HG03139 (cell line): ENCODE data around the gene SIRT1.
"Not testable (repeated sequence)": the region's sequence is repeated elsewhere in the genome, so short reads cannot be mapped to it uniquely, and the experiment has no call there.

ENCODE experiments used
- ATAC-seq: cut with Tn5 transposase; IDR thresholded peaks from one replicate; pipeline ENCODE4 v1.9.1; 2021; ENCODE audit not compliant: unreplicated experiment

SIRT1 gene

DNA sequence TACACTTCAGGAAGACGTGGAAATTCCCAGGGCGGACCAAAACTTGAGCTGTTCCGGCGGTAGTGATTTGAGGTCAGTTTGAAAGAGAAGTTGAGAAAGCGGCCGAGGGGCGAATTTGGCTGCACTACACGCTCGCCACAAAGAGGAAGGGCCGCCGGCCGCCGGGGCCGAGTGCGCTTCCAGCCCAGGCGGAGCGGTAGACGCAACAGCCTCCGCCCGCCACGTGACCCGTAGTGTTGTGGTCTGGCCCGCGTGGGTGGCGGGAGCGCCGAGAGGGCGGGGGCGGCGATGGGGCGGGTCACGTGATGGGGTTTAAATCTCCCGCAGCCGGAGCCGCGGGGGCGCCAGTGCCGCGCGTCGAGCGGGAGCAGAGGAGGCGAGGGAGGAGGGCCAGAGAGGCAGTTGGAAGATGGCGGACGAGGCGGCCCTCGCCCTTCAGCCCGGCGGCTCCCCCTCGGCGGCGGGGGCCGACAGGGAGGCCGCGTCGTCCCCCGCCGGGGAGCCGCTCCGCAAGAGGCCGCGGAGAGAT, at the start of gene SIRT1:
Gene SIRT1, plus strand, starts transcription at position 344 of the 529 bp plus-strand sequence. Its CDS starts 66 bp downstream, at position 410.
- peak; percentile 85 for ATAC-seq

GRCh38 chr10:67835541-67836394, 48.7 kb upstream of the SIRT1 start:
- not testable (repeated sequence) for ATAC-seq

DNA sequence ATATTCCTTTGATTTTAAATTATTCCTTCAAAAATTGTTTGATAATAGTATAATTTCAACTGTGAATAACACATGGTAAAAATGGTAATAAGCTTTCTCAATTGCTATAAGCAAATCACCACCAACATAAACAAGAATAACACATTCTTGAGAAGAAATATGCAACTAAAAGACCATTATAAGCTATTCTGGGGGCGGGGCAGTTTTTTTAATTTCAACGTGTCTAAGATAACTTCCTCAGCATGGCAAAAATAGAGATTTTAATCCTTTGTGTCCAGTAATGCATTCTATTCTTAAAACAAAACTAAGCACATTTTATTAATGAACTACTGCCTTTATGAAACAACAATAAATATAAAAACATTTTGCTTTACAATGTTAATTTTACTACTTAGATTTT, 48.0 kb upstream of the SIRT1 start:
- ATAC-seq = no peak

DNA sequence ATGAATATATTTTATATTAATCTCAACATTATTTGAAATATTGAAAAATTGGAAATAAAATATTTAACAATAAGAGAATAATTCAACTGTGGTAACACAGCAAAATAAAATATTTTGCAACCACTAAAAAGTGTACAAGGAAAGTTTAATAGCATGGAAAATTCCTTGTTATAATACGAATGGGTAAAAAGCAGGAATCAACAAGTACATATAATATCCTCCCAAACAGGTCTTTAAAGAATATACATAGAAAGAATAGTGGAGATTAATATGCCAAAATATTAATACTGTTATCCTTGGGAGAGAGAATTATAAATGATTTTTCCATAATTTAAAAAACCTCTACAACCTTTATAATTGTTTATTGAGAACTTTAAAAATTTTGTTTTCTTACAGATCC, 47.5 kb upstream of the SIRT1 start:
- ATAC-seq = no peak

DNA sequence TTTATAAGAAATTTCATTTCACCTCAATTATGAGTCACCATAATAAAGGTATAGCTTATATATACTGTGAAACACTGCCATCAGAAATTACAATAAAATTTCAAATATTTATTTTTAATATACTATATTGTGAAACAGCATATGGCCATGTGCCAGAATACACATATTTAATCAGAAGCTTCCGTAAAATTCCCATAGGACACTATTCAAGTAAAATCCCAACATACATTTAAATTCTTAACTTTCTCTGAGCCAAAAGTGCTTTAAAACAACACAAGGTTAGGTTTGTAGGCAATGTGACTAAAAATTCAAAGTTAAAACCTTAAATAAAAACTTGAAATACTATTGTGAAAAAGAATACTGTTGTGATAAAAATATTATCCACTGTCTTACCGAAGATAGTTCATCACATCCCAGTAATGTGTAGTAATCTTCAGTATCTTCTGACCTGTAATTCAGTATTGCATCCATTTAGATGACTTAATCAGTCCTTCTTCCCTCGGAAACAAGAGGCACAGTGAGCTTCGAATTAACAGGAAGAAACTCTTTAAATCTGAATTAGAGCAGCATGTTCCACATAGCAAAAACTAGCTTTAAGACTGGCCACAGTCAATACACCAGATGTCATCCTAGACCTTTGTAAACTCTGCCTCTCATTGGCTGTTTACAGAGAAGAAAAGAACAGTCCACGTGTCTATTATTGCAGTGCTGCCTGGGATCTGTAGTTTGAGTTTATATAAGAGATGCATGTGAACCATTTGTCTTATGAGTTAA, 46.7 kb upstream of the SIRT1 start, which contains the start of gene DNAJC12:
Gene DNAJC12, minus strand, starts transcription at position 648 of the 774 bp plus-strand sequence. Its CDS starts 177 bp downstream, at position 471.
- peak; percentile 65 for ATAC-seq

DNA sequence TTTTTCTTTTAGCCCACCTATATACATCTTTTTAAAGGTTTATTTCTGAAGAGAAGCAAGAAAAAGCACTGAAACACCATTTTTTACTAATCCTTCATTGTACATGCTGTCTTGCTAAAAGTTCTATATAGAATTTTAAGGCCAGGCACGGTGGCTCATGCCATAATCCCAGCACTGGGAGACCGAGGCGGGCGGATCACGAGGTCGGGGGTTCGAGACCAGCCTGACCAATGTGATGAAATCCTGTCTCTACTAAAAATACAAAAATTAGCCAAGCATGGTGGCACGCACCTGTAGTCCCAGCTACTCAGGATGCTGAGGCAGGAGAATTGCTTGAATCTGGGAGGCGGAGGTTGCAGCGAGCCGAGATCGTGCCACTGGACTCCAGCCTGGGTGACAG, 44.9 kb upstream of the SIRT1 start:
- not testable (repeated sequence) for ATAC-seq

GRCh38 chr10:67839951-67840350, 44.5 kb upstream of the SIRT1 start:
- no peak for ATAC-seq

GRCh38 chr10:67841737-67842136, 42.7 kb upstream of the SIRT1 start:
- no peak for ATAC-seq

GRCh38 chr10:67843284-67843683, 41.2 kb upstream of the SIRT1 start:
- no peak for ATAC-seq

DNA sequence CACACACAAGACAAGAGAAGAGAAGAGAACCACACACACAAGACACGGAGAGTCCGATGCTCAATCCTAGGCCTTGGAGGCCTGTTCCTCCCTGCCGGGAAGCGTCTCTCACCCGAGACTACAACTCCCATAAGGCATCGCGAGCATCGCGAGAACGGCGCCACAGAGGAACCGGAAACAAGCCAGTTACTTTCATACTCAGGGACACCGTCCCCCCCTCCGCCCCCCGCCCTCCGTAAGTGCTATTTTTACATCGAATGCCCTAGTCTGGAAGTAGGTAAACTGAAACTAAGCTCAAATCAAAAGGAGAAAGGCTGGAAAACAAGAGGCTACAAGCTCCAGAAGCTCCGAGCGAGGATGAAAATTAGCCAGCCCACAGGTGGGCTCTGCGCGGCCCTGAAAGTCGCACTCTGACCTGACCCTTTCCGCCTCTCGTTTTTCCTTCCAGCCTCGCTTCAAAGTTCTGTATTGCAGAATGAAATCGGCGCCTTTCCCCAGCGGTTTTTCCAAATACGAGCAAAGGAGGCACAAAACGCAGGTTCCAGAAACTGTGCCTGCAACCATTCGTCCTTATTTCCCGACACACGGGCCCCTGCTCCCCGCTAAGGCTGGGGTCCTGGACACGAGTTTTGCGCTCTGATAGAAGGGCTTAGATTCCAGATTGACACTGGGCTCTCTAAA, 35.0 kb upstream of the SIRT1 start:
- peak; percentile 95 for ATAC-seq

DNA sequence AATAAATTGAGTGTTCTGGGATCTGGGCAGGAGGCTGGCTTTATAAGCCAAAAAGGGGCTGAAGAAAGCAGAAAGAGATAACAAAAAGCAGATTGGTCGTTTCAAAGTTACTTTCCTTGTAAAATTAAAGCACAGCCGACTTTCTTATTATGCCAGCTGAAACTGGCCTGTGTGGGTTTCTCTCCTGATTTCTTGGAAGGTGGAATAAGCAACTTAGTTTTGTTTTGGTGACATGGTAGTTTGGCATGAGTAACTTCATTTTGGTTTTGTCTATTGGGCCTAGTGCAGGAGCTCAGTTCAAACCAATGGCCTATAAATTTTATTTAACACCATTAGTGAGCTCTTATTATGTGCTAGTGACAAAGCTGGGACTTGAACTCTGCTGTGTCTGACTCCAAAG, 33.3 kb upstream of the SIRT1 start:
- no peak for ATAC-seq

GRCh38 chr10:67852761-67853160, 31.7 kb upstream of the SIRT1 start:
- no peak for ATAC-seq

DNA sequence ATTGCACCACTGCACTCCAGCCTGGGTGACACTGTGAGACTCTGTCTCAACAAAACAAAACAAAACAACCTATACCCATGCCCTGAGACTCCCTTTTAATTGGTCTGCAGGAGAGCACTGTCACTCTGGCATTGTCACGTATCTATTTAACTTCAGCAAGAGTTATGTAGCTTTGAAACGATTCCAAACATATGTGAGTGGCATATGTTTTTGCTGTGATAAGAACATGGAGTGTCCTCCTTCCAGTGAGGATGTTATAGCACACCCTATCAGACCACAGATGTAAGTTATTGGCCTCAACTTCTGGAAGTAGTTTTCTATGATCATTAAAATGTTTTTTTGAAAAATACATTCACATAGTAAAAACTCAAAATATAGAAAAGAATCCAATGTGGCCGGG, 30.9 kb upstream of the SIRT1 start:
- no peak for ATAC-seq

GRCh38 chr10:67858971-67859370, 25.5 kb upstream of the SIRT1 start:
- ATAC-seq = no peak

GRCh38 chr10:67861750-67862432, 22.6 kb upstream of the SIRT1 start:
- no peak for ATAC-seq

GRCh38 chr10:67863094-67863493, 21.4 kb upstream of the SIRT1 start:
- ATAC-seq = no peak

- ATAC-seq = no peak
Measured at GRCh38 chr10:67864607-67865371, 19.7 kb upstream of the SIRT1 start.

DNA sequence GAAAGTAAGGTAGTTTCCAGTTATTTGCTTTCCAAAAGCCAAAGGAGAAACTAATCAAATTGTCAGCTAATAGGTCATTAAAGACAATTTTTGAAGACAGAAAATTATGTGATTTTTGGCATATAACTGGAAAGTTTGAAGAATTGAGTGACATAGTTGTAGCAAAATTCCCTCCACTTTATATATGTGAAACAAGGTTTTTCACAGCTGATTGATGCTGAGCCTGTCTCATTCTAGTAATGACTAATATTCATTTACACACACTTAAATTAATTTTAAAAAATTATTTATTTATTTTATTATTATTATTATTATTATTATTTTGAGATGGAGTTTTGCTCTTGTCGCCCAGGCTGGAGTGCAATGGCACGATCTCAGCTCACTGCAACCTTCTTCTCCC, 16.3 kb upstream of the SIRT1 start:
- ATAC-seq = no peak

- ATAC-seq = no peak
Measured at GRCh38 chr10:67869996-67870395, 14.5 kb upstream of the SIRT1 start.
